ENCODE data around the gene PSMD2.

DNA sequence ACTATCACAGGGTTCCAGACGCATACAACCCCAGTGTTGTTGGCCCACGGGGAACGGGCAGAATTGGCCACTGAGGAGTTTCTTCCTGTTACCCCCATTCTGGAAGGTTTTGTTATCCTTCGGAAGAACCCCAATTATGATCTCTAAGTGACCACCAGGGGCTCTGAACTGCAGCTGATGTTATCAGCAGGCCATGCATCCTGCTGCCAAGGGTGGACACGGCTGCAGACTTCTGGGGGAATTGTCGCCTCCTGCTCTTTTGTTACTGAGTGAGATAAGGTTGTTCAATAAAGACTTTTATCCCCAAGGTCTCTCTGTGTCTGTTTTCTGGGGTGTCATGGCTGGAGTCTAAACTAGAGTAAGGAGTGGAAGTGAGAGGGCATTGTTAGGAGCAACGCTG lies 9.7 kb downstream of the PSMD2 start:
- TF ChIP-seq, protein P1, sequence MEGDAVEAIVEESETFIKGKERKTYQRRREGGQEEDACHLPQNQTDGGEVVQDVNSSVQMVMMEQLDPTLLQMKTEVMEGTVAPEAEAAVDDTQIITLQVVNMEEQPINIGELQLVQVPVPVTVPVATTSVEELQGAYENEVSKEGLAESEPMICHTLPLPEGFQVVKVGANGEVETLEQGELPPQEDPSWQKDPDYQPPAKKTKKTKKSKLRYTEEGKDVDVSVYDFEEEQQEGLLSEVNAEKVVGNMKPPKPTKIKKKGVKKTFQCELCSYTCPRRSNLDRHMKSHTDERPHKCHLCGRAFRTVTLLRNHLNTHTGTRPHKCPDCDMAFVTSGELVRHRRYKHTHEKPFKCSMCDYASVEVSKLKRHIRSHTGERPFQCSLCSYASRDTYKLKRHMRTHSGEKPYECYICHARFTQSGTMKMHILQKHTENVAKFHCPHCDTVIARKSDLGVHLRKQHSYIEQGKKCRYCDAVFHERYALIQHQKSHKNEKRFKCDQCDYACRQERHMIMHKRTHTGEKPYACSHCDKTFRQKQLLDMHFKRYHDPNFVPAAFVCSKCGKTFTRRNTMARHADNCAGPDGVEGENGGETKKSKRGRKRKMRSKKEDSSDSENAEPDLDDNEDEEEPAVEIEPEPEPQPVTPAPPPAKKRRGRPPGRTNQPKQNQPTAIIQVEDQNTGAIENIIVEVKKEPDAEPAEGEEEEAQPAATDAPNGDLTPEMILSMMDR (IDR thresholded peaks at IDR 0.05; ENCODE audit: extremely low read depth in 1 of 2, insufficient read depth in 1 of 2, low read depth in 1 of 2, low read length in 2 of 2): peak in 1 of 2 donors; percentile 26
- TF ChIP-seq, protein P2, sequence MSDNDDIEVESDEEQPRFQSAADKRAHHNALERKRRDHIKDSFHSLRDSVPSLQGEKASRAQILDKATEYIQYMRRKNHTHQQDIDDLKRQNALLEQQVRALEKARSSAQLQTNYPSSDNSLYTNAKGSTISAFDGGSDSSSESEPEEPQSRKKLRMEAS (IDR thresholded peaks at IDR 0.05; ENCODE audit: insufficient read depth, insufficient read length): no peak
- TF ChIP-seq POLR2A (IDR thresholded peaks at IDR 0.05; ENCODE audit: low read depth, low read length): no peak
- TF ChIP-seq GATA2 (IDR thresholded peaks at IDR 0.05; ENCODE audit: insufficient read depth, insufficient read length, low read depth, low read length): peak; percentile 57
- no peak for TF ChIP-seq EZH2 (IDR thresholded peaks at IDR 0.05; ENCODE audit: borderline replicate concordance, low read depth, low read length, severe bottlenecking)
- no peak for TF ChIP-seq POLR2AphosphoS5 (IDR thresholded peaks at IDR 0.05; ENCODE audit: insufficient read depth, low read depth, low read length)
- no peak for TF ChIP-seq JUN (IDR thresholded peaks at IDR 0.05; ENCODE audit: borderline replicate concordance, insufficient read depth, insufficient read length, low read depth)

All from endothelial cell of umbilical vein (primary cell).